Non-pigmented ciliary epithelial cell (primary cell): ENCODE measurements around the gene ACACB.

Experiments used
- DNase-seq: peaks from one replicate; pipeline ENCODE4 v3.0.0-alpha.2; 2010; ENCODE audit warnings: low read depth

Gene ACACB

DNA sequence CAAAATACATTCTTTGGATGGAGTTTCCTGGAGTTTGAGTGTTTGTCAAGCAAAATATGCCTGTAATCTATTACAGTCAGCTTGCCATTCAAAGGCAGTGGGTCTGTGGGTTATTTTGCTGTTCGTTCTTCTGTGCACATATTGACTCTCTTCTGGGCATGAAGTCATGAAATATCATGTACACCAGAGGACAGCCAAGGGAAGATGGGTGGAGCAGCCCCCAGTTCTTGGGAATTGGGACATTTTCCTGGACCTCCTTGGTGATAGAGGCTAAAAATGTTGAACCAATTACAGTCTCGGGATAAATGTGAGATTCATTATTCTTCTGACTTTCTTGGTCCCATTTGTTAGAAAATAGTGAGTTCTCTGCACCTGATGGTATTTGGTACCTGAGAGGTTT is 103.6 kb downstream of the ACACB start:
- no peak for DNase-seq

DNA sequence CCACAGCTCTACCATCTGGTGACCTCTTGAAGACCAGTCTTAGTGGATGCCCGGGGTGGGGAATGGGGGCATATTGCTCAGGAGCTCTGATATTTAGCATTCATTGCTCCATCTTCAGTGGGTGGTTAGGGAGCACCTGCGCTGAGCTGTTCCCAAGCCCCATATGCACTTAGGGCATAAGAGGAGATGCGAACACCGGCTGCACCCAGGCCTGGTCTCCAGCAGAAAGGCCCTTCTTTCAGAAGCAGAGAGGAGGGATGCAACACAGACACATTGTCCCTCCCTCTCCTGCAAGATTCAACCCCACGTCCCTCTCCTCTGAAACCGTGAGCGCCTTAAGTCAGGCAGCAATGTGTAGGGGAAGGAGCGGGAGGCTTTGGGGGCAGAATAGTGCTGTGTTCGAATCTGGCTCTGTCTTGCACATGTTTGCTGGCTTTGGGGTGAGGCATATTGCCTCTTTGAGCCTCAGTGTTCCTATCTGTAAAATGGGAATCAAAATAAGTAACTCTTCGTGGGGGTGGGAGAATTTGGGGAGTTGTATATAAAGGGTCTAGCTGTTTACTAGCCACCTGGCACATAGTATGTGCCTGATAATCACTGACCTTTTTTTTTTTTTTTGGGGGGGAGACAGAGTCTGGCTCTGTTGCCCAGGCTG is 105.0 kb downstream of the ACACB start:
- no peak for DNase-seq

DNA sequence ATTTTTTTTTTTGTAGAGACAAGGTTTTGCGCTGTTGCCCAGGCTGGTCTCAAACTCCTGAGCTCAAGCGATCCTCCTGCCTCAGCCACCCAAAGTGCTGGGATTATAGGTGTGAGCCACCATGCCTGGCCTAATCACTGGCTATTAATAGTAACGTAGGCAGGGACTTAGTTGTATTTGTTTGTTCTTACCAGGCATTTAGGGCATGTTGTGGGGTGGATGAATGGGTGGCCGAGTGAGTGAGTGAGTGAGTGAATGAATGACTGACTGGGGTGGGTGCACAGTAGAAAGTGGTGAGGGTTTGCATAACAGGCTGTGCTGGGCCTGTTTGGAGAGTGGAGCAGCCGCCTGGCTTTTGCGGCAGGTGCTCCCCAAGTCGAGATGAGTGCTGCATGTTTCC is 105.7 kb downstream of the ACACB start:
- no peak for DNase-seq

DNA sequence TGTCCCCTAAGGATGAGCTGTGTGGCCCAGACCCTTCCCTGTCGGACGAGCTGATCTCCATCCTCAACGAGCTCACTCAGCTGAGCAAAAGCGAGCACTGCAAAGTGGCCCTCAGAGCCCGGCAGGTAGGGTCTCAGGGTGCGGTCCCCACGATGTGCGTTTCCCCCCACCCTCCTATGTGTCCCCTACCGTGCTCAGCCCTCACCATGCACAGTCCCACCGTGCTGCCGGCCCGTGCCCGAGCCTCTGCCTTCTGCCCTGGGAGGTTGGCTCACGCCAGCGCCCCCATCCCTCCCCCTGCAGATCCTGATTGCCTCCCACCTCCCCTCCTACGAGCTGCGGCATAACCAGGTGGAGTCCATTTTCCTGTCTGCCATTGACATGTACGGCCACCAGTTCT is 106.1 kb downstream of the ACACB start:
- DNase-seq, result no peak

DNA sequence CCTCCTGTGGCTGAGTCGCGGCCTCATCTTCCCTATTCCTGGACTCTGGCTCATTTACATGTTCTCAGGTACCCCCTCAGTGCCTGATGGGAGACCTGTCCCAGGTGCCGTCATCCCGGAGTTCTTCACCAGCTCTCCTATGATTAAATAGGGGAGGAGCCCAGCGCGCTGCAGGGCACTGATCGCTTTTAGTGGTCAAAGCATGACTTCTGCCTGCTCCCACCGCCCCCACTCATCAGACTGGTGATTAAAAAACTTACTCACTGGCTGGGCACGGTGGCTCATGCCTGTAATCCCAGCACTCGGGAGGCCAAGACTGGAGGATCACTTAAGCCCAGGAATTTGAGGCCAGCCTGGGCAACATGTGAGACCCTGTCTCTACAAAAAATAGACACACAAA is 106.8 kb downstream of the ACACB start:
- no peak for DNase-seq

DNA sequence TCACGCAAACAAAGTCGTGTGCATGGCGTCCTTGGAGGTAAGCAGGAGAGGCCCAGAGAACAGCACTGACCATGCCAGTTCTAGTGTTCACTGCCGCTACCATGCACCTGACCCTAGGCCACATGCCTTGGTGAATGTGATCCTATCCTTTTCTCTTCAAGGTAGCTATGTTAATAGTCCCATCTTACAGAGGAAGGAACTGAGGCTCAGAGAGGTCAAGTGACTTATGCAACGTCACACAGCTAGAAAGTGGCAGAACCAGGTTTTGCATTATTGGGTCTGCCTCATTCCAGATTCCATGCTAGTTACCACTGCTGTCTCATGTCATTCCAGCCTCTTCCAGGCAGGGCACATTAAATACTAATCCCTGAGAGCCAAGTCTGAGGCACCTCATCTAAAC is 107.5 kb downstream of the ACACB start:
- DNase-seq, result no peak

DNA sequence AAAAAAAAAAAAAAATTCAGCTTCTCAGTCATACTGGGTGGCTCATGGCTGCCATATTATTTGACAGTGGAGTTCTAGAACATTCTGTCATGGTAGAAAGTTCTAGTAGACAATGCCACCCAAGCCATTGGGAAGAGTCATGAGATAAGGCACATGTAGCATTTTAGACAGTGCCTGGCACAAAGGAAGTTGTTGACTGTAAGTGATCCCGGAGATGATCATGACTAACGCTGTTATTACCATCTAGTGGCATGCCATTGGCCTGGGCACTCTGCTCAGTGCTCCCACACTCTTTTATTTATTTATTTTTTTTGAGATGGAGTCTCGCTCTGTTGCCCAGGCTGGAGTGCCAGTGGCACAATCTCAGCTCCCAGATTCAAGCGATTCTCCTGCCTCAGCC is 112.3 kb downstream of the ACACB start:
- no peak for DNase-seq

DNA sequence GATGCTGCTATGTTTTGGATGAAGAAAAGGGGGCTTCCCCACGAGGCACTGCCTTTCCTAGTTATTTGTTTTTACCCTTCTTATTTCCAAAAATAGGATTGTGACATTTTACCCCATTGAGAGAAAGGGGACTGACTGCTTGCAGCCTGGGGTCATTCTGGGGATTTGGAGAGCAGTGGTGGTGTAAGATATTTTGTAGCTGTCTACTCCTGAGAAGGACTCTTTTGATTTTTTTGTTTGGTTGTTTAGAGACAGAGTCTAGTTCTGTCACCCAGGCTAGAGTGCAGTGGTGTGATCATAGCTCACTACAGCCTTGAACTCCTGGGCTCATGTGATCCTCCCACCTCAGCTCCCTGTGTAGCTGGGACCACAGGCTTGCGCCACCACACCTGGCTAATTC is 113.8 kb downstream of the ACACB start:
- DNase-seq, result no peak

DNA sequence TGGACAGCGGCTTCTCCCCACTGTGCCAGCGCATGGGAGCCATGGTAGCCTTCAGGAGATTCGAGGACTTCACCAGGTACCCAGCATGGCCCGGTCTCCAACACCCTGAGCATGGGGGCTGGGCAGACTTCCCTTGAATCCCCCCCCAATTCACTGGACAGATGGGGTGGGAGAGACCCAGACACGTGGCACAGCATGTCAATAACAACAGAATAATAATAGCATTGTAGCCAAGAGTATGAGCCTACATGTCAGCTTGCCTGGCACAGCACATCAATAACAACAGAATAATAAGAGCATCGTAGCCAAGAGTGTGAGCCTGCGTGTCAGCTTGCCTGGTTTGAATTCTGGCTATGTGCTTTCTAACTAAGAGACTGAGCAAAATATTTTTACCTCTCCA is 116.3 kb downstream of the ACACB start:
- no peak for DNase-seq

DNA sequence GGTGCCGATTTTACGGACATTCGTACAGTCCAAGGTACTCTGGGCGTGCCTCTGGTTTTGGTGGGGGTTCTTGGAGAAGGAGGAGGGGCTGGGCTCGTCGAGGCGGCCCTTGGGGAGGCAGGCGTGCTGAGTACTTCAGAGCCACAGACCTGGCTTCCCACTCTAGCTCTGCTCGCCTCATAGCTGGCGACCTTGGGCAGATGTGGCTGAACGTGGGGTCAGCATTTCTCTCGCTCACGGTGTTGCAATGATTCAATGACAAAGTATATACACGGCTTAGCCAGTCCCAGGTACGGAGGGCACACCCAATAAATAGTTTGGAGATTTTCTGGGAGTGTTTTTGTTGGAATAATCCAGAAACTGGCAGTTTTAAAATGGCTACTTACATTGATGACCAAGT is 117.6 kb downstream of the ACACB start:
- DNase-seq, result no peak

DNA sequence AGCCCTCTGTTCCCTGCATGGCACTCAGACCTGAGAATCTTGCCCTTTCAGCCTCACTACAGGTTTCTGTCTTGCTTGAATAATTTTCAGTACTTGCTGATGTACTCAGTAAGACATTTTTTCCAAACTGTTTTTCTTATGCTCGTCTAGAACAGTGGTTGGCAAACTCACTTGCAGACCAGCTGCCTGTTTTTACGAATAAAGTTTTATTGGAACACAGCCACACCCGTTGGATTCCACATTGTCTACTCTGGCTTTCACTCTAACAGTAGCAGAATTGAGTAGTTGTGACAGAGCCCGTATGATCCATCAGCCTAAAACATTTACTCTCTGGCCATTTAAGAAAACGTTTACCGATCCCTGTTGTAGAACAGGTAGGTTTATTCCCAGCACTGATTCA is 119.9 kb downstream of the ACACB start:
- no peak for DNase-seq

DNA sequence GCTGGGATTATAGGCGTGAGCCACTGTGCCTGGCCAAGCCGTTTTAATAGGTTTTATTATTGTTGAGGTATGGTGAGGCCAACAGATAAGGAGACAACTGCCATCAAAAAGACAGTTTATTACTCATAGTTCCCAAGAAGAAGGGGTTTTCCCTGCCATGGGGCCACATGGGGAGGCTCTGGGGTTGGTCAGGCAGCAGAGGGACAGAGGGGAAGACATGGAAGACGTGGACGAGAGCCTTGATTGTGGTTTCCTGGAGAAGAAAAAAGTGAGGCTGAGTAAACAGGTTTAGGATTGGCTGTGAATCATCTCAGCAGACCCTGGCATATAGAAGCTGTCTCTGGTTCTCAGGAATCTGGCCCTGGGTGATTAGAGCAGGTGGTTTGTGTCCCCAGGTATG is 122.8 kb downstream of the ACACB start:
- DNase-seq, result no peak

DNA sequence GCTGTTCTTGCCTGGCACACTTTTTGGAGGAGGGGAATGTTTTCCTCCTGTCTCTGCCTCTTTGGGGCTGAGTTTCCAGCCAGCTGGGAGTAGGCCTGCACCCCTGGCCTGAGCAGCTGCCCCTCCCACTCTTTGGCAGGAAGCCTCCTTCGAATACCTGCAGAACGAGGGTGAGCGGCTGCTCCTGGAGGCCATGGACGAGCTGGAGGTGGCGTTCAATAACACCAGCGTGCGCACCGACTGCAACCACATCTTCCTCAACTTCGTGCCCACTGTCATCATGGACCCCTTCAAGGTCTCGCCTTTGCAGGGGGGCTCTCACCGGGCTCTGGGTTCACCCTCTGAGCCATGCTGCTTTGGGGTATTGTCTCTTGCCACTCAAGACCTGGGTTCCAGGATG is 123.3 kb downstream of the ACACB start:
- DNase-seq, result no peak

DNA sequence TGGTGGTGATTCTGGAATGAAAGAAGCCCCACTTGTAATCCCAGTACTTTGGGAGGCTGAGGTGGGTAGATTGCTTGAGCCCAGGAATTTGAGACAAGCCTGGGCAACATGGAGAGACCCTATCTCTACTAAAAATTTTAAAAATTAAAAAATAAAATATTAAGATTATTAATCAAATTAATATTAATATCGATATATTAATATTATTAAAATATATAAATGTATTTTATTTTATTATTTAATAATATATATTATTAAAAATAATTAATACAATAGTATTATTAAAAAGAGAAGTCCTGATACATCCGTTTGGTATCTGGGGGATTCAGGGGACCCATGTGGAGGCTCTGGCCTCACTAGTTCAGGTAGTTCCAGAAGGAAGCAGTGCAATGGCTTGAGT is 124.0 kb downstream of the ACACB start:
- DNase-seq, result no peak

DNA sequence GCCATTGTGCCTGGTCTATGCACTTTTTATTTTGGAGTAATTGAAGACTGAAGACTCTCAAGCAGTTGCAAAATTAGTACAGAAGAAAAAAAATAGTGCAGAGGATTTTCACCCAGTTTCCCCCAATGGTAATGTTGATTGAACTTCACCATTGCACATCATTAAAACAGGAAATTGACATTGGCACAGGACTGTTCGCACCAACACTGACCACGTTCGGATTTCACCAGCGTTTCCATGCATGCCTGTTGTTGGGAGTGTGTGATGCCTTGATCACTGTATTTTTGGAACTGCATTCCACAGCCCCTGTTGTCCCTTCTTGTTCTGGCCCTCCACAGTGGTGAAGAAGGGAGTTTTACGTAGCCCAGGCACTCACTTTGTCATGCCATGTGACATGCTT is 125.5 kb downstream of the ACACB start:
- no peak for DNase-seq

DNA sequence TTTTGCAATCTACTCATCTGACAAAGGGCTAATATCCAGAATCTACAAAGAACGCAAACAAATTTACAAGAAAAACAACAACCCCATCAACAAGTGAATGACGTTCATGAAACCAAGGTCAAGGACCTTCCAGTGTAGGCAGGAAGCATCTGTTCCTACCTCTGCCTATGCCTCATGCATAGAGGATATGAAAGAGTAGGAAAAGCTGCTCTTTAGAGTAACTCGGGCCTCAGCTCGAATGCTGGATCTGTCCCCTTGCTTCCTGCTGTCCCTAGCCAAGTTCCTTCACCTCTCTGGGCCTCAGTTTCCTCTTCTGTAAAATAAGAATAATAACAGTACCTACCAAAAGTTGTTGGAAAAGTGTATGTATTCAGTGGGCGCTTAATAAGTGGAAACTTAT is 127.7 kb downstream of the ACACB start:
- no peak for DNase-seq

DNA sequence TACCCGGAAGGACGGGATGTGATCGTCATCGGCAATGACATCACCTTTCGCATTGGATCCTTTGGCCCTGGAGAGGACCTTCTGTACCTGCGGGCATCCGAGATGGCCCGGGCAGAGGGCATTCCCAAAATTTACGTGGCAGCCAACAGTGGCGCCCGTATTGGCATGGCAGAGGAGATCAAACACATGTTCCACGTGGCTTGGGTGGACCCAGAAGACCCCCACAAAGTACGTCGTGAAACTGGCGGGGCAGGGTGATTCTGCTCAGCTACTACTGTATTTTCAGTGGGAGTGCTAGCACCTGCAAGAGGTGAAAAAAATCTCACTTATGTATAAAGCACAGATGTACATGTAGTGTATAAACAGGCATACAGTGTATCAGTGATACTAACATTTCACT is 129.8 kb downstream of the ACACB start:
- no peak for DNase-seq

DNA sequence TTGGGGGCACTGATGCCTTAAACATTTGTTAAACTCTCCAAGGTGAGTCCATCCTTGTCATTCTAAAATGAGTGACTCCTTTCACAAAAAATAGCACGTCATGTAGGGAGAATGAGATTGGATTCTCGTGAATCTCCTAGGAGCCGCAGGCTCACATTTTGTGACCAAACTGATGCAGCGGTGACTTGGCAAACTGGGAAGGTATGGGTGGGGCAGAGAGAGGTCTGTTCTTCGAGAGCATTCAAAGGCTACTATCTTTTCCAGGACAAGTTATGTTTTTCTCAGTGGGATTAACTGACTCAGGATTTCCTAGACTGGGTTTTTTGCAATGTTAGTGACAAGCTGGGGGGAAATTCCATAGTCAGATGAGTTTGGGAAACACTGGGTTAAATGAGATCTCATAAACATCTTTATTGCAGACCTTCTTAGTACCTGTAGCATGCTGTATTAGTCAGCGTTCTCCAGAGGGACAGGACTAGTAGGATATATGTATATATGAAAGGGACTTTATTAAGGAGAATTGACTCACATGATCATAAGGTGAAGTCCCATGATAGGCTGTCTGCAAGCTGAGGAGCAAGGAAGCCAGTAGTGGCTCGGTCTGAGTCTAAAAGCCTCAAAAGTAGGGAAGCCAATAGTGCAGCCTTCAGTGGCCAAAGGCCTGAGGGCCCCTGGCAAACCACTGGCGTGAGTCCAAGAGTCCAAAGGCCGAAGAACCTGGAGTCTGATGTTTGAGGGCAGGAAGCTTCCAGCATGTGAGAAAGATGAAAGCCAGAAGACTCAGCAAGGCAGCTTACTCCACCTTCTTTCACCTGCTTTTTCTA is 131.7 kb downstream of the ACACB start:
- no peak for DNase-seq

DNA sequence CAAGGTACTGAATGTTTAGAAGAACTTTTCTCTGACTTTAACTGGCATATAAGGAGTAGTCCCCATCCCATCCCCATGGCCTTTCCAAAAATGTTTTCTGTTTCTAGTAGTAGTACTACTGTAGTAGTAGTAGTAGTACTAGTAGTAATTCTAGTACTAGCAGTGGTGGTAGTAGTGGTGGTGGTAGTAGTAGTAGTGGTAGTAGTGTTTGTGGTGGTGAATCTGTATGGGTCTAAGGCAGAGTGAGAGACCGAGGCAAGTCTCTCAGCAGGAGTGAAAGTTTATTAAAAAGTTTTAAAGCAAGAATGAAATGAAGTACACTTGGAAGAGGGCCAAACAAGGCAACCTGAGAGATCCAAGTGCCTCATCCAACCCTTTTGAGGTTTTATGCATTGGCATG is 134.1 kb downstream of the ACACB start:
- no peak for DNase-seq

DNA sequence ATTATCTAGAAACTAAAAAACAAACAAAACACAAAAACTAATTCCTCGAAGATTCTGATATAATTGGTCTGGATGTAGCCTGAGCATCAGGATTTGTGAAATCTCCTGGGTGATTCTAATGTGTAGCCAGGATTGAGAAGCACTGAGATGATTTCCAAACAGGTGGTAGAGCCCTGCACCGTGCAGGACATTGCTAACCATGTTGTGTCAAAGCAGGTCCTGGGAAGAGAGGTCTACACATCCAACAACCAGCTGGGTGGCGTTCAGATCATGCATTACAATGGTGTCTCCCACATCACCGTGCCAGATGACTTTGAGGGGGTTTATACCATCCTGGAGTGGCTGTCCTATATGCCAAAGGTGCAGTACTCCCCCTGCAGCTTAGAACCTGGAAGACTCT is 136.4 kb downstream of the ACACB start:
- no peak for DNase-seq

DNA sequence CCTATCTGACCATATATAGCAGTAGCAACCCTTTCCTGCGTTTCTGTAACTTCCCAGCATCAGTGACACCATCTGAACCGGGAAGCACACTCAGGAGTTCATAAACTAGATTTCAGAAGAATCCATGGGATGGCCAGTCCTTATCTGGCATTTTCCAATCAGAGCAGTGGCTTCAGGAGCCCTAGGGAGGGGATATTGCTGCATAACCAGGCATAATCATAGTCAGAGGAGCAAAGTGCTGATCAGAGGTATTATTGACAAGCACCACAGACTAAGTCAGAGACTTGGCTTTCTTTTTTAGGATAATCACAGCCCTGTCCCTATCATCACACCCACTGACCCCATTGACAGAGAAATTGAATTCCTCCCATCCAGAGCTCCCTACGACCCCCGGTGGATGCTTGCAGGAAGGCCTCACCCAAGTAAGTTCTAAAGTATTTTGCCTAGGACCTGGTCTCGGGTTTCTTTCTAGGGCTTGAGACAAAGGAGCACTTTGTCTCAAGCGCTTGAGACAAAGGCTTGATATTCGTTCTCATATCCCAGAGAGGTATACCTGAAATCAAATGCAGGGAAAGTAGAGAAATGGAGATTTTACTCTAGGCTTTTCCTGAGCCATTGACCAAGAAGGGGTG is 137.6 kb downstream of the ACACB start:
- no peak for DNase-seq

DNA sequence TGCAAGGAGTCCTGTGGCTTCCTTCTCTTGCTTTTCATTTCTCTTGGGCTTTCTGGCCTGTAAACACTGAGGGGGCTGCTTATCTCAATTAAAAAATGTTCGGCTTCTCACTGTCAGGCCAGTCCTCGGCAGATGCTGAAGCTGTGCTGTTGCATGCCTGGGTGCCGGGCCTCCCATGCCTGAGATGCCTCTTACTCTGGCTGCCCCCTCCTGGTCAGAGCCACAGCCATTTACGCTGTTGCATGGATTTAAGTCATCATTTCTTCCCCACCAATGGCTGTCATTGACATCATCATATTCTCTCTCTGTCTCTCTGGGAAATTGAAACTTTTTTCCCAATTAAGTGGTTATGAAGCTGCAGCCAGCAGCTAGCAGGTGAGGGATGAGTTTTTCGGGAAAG is 139.0 kb downstream of the ACACB start:
- DNase-seq, result no peak

DNA sequence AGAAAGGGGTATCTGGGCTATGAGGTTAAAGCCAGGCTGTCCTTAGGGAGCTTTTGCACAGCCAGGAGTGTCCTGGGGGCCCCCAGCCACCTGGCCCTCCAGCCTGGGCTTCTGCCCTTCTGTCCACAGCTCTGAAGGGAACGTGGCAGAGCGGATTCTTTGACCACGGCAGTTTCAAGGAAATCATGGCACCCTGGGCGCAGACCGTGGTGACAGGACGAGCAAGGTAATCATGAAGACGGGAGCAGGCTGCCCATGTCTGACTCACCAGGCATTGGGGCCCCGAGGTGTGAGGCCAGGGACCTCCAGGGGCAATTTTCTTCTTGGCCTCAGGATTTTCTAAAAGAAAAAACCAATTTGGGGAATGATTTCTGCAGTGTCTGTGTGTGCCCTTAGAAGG is 139.6 kb downstream of the ACACB start:
- no peak for DNase-seq

DNA sequence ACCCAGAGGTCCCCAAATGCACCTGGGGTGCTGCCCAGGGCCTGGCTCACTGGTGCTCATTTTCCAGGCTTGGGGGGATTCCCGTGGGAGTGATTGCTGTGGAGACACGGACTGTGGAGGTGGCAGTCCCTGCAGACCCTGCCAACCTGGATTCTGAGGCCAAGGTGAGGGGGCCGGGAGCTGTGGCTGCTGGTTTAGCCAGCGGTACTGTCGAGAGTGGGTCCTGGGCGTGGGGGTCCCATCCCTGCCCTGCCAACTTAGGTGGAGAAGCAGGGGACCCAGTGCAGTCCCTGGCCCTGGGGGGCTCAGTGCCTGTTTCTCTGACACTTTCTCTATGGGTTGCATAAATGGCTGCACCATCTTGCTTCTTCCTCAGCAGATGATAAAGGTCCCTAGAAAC is 141.8 kb downstream of the ACACB start:
- DNase-seq, result no peak
